GM23338 (cell line): Measurements from ENCODE around the gene ENTR1. TPM values are rescaled to one million over a fixed set of nuclear protein-coding genes. Genes with fewer than 3 reads are reported as not detected.

ENCODE experiments used
- polyA plus RNA-seq: library from polyadenylated mRNA; unstranded; fragments of >200 nt; fragmentation: Nextera tagmentation; extraction: Ambion mirVana; gene quantifications from 2 replicates; pipeline ENCODE4 v1.2.1, GENCODE V29; 2016
- total RNA-seq: library from RNA; depleted of rRNA; stranded (reverse); fragments of >200 nt; shearing (Covaris generic); gene quantifications from 2 replicates; pipeline ENCODE4 v1.2.3, GENCODE V29; 2014; rRNA removed
- TF ChIP-seq, protein P1 (sequence below): fragments of 250-450 bp; sonication (Bioruptor Pico); IDR thresholded peaks from 2 replicates; pipeline ENCODE4 v1.5.0; 2020; ENCODE audit warnings: mild to moderate bottlenecking, moderate library complexity
- TF ChIP-seq, protein P2 (sequence below): IDR thresholded peaks from 2 replicates; pipeline ENCODE4 v1.6.1; 2016; ENCODE audit warnings: antibody characterized with exemption

ENTR1 gene
- total and polyA plus RNA-seq, 2 experiments from 2014 or later: 25.6 to 91.9 TPM

DNA sequence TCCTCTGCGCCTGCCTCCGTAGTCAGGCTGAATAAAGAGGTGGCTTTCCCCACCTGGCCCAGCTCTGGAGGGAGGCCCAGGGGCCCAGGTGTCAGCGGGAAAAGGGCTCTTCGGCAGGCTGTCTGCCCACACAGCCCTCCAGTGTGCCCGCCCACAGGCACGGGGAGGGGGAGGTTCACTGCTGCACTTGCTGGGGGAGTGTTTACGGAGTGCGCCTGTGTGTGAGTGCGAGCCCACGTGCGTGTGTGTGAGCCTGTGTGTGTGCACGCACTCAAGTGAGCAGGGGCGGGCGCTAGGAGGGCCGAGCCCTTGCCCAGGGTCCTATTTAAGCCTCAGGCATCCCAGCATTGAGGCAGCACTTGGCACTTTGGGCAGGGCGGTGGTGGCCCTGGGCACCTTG lies 57.7 kb downstream of the ENTR1 start (continued):
- TF ChIP-seq, protein P1, sequence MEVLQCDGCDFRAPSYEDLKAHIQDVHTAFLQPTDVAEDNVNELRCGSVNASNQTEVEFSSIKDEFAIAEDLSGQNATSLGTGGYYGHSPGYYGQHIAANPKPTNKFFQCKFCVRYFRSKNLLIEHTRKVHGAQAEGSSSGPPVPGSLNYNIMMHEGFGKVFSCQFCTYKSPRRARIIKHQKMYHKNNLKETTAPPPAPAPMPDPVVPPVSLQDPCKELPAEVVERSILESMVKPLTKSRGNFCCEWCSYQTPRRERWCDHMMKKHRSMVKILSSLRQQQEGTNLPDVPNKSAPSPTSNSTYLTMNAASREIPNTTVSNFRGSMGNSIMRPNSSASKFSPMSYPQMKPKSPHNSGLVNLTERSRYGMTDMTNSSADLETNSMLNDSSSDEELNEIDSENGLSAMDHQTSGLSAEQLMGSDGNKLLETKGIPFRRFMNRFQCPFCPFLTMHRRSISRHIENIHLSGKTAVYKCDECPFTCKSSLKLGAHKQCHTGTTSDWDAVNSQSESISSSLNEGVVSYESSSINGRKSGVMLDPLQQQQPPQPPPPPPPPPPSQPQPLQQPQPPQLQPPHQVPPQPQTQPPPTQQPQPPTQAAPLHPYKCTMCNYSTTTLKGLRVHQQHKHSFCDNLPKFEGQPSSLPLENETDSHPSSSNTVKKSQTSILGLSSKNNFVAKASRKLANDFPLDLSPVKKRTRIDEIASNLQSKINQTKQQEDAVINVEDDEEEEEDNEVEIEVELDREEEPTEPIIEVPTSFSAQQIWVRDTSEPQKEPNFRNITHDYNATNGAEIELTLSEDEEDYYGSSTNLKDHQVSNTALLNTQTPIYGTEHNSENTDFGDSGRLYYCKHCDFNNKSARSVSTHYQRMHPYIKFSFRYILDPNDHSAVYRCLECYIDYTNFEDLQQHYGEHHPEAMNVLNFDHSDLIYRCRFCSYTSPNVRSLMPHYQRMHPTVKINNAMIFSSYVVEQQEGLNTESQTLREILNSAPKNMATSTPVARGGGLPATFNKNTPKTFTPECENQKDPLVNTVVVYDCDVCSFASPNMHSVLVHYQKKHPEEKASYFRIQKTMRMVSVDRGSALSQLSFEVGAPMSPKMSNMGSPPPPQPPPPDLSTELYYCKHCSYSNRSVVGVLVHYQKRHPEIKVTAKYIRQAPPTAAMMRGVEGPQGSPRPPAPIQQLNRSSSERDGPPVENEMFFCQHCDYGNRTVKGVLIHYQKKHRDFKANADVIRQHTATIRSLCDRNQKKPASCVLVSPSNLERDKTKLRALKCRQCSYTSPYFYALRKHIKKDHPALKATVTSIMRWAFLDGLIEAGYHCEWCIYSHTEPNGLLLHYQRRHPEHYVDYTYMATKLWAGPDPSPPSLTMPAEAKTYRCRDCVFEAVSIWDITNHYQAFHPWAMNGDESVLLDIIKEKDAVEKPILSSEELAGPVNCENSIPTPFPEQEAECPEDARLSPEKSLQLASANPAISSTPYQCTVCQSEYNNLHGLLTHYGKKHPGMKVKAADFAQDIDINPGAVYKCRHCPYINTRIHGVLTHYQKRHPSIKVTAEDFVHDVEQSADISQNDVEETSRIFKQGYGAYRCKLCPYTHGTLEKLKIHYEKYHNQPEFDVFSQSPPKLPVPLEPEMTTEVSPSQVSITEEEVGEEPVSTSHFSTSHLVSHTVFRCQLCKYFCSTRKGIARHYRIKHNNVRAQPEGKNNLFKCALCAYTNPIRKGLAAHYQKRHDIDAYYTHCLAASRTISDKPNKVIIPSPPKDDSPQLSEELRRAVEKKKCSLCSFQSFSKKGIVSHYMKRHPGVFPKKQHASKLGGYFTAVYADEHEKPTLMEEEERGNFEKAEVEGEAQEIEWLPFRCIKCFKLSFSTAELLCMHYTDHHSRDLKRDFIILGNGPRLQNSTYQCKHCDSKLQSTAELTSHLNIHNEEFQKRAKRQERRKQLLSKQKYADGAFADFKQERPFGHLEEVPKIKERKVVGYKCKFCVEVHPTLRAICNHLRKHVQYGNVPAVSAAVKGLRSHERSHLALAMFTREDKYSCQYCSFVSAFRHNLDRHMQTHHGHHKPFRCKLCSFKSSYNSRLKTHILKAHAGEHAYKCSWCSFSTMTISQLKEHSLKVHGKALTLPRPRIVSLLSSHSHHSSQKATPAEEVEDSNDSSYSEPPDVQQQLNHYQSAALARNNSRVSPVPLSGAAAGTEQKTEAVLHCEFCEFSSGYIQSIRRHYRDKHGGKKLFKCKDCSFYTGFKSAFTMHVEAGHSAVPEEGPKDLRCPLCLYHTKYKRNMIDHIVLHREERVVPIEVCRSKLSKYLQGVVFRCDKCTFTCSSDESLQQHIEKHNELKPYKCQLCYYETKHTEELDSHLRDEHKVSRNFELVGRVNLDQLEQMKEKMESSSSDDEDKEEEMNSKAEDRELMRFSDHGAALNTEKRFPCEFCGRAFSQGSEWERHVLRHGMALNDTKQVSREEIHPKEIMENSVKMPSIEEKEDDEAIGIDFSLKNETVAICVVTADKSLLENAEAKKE: no peak
- TF ChIP-seq, protein P2, sequence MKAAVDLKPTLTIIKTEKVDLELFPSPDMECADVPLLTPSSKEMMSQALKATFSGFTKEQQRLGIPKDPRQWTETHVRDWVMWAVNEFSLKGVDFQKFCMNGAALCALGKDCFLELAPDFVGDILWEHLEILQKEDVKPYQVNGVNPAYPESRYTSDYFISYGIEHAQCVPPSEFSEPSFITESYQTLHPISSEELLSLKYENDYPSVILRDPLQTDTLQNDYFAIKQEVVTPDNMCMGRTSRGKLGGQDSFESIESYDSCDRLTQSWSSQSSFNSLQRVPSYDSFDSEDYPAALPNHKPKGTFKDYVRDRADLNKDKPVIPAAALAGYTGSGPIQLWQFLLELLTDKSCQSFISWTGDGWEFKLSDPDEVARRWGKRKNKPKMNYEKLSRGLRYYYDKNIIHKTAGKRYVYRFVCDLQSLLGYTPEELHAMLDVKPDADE: no peak

Other genes starting within 250 kb of the ENTR1 start
- not detected in 2 replicates for gene LHX3, start 205.5 kb downstream of the ENTR1 start, total RNA-seq
- 0.08 TPM in 1 of 2 replicates, not detected in the other for gene LHX3, start 205.5 kb downstream of the ENTR1 start, polyA plus RNA-seq
- gene QSOX2, start 164.8 kb downstream of the ENTR1 start, total RNA-seq: 25.5 and 29.2 TPM in 2 replicates
- 9.2 and 10.5 TPM in 2 replicates for gene QSOX2, start 164.8 kb downstream of the ENTR1 start, polyA plus RNA-seq
- 0.14 TPM in 1 of 2 replicates, not detected in the other for gene CCDC187, start 106.5 kb downstream of the ENTR1 start, total RNA-seq
- gene CCDC187, start 106.5 kb downstream of the ENTR1 start, polyA plus RNA-seq: not detected in 2 replicates
- 21.3 and 23.2 TPM in 2 replicates for gene GPSM1, start 83.1 kb downstream of the ENTR1 start, total RNA-seq
- gene GPSM1, start 83.1 kb downstream of the ENTR1 start, polyA plus RNA-seq: 4.8 and 5.6 TPM in 2 replicates
- gene DNLZ, start 46.9 kb downstream of the ENTR1 start, total RNA-seq: 21.7 and 53.9 TPM in 2 replicates
- 33.4 and 37.7 TPM in 2 replicates for gene DNLZ, start 46.9 kb downstream of the ENTR1 start, polyA plus RNA-seq
- gene CARD9, start 36.9 kb downstream of the ENTR1 start, total RNA-seq: 0.49 and 1.1 TPM in 2 replicates
- gene CARD9, start 36.9 kb downstream of the ENTR1 start, polyA plus RNA-seq: 0.63 and 0.92 TPM in 2 replicates
- 20.4 and 22.7 TPM in 2 replicates for gene SNAPC4, start 10.4 kb downstream of the ENTR1 start, total RNA-seq
- 8.8 and 10.2 TPM in 2 replicates for gene SNAPC4, start 10.4 kb downstream of the ENTR1 start, polyA plus RNA-seq
- gene PMPCA, start within 50 bp of the ENTR1 start, total RNA-seq: 83.3 and 88.2 TPM in 2 replicates
- 54.6 and 61.3 TPM in 2 replicates for gene PMPCA, start within 50 bp of the ENTR1 start, polyA plus RNA-seq
- gene INPP5E, start 29.2 kb upstream of the ENTR1 start, total RNA-seq: 10.9 and 13.4 TPM in 2 replicates
- gene INPP5E, start 29.2 kb upstream of the ENTR1 start, polyA plus RNA-seq: 5.8 TPM in 2 replicates
- 54.3 and 59.2 TPM in 2 replicates for gene SEC16A, start 72.4 kb upstream of the ENTR1 start, total RNA-seq
- gene SEC16A, start 72.4 kb upstream of the ENTR1 start, polyA plus RNA-seq: 34.0 and 35.7 TPM in 2 replicates
- 78.7 and 97.2 TPM in 2 replicates for gene NOTCH1, start 135.4 kb upstream of the ENTR1 start, total RNA-seq
- 9.9 and 10.3 TPM in 2 replicates for gene NOTCH1, start 135.4 kb upstream of the ENTR1 start, polyA plus RNA-seq